ENCODE data around the gene PHOSPHO2.

Gene PHOSPHO2
- total RNA-seq, result 2.5 to 3.1 reads per million in 2 donors

GRCh38 chr2:169694113-169694893 is at the start of gene PHOSPHO2, which contains the start of gene CFAP210:
TSS of gene PHOSPHO2 (plus strand) at chr2:169694469. CDS start at chr2:169700972, 6,503 bp downstream.
TSS of gene CFAP210 (minus strand) at chr2:169694405. CDS start at chr2:169694327, 78 bp downstream.
- peak; percentile 93 to 100 (median 98) for DNase-seq

- DNase-seq, result no peak
Measured at GRCh38 chr2:169647496-169647895, 46.8 kb upstream of the PHOSPHO2 start.

GRCh38 chr2:169649278-169649677 is 45.0 kb upstream of the PHOSPHO2 start:
- DNase-seq, result no peak

DNA sequence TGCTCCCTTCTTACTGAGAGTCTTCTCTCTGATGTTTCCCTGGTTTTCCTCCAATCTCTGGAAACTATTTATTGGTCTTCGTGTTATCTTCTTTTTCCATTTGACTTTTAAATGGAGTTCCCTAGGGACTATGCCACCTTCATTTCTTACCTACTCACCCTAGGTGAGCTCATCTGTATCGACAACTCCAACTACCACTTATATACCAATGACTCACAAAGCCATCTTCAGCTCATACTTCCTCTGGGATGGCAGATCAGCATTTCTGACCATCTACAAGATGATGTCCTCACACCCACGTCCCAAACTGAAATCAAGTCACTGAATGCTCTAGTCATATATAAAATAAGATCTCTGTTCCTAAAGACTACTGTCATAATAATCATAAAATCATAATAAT is 40.6 kb upstream of the PHOSPHO2 start:
- DNase-seq, result no peak

DNA sequence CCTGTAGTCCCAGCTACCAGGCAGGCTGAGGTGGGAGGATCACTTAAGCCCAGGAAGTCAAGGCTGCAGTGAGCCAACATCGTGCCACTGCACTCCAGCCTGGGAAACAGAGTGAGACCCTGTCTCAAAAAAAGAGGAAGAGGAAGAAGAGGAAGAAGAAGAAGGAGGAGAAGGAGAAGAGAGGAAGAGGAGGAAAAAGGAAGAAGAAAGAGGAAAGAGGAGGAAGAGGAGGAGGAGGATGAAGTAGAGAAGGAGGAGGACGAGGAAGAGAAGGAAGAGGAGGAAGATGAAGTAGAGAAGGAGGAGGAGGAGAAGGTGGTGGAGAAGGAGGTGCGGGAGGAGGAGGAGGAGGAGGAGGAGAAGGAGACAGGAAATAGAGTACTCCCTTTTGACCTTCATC is 38.1 kb upstream of the PHOSPHO2 start:
- no peak for DNase-seq

- no peak for DNase-seq
Measured at GRCh38 chr2:169658877-169659276, 35.4 kb upstream of the PHOSPHO2 start.

- peak in 1 of 5 experiments; percentile 3 for DNase-seq
Measured at GRCh38 chr2:169659320-169659719, 34.9 kb upstream of the PHOSPHO2 start.

DNA sequence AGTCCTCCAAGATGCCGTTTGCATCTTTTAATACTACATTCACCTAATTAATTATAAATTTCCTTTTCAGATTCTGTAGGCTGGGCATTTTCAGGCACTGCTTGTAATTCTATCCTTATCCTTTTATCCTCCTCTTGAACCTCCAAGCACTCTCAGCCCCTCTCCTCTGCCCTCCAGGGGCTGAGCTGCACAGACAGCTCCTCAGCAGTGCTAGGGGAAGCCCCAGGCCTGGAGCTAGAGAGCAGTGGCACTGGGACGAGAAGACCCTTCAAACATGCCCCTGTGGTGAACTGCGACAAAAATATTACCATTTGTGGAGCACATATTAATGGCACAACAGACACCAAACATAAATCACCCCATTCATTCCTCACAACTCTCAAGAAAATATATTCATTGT is 33.0 kb upstream of the PHOSPHO2 start:
- no peak for DNase-seq

- DNase-seq, result no peak
Measured at GRCh38 chr2:169662744-169663143, 31.5 kb upstream of the PHOSPHO2 start.

DNA sequence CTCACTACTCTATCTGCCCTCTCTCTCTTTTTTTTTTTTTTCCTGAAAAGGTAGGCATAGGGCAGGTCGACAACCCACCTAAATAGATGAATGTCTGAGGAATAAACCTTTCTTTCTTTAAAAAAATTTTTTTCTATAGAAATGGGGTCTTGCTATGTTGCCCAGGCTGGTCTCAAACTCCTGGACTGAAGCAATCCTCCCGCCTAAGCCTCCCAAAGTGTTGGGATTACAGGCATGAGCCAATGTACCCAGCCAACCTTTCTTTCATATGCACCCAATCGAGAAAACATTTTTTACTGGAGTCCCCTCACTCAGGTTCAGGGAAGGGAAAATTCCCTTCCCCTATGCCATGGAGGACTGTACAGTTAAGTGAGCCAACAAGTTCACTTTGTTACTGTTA is 31.0 kb upstream of the PHOSPHO2 start:
- DNase-seq, result no peak

GRCh38 chr2:169664600-169664977 is 29.7 kb upstream of the PHOSPHO2 start:
- DNase-seq, result no peak

DNA sequence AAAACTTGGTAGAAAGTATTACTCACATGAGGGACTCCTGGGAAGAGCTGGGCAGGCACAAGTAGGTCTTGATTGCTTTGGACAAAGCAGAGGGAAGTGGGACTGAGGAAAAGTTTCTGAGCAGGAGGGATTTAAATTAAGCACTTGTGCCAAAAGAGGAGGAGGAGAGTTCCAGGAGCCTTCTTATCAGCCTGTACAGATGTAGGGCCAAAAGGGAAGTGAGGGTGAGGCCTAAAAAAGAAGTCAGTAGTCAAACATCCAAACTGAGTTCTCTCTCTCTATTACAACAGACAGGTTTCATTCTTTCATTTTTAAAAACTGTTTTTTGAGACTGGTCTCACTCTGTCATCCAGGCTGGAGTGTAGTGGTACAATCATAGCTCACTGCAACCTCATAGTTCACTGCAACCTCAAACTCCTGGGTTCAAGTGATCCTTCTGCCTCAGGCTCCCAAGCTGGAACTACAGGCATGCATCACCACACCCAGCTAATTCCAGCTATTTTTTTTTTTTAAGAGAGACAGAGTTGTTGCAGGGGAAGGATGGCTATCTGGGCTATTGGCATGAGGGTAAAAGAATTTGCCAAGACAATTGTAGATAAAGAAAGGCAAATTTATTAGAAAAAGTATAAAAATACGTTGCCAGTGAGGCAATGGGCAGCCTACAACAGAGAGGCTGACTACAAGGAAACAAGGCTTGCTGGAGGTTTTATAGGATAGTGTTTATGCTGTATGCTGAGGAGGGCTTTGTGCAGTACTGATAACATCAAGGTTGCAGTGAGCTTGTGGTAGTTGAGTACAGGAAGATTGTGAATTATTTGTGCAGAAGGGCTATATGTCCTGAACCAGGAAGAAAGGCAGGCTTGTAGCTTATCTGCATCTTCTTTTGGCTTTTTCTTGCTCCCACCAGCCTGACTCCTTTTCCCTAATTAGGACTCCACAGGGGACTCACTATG is 29.0 kb upstream of the PHOSPHO2 start:
- peak in 1 of 5 experiments; percentile 74 for DNase-seq

GRCh38 chr2:169667583-169667982 is 26.7 kb upstream of the PHOSPHO2 start:
- peak in 1 of 5 experiments; percentile 14 for DNase-seq

DNA sequence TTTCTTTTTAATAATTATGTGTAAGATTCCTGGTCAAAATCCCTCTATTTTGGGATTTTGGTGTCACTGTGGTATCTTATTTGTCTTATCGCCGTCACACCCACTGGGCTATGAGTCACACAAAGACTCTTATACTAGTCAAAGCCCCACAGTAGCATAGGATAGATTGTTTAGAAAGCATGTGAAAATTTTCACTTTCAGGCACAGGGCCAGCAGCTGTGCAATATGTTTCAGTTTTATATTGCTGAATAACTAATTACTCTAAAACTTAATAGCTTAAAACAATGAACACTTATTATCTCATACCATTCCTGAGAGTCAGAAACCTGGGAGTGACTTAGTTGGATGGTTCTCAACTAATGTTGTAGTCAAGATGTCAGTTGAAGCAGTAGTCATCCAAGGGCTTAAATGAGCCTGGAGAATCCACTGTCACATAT is 24.0 kb upstream of the PHOSPHO2 start:
- DNase-seq, result no peak

DNA sequence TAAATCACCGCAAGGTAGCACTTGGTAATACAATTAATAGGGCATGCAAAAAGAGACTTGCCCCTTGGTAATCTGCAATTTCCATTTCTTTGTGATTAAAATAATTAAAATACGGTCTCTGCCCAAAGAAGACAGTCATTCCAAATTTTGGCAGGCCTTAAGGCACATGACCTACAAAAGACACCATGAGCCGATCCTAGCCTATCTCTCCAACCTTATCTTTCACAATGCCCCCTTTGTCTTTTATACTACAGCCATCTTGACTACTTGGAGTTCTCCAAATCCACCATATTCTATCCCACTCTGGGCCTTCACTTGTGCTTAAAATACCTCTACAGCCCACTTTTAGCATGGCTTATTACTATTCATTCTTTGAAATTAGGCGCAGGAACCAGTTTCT is 23.3 kb upstream of the PHOSPHO2 start:
- no peak for DNase-seq

DNA sequence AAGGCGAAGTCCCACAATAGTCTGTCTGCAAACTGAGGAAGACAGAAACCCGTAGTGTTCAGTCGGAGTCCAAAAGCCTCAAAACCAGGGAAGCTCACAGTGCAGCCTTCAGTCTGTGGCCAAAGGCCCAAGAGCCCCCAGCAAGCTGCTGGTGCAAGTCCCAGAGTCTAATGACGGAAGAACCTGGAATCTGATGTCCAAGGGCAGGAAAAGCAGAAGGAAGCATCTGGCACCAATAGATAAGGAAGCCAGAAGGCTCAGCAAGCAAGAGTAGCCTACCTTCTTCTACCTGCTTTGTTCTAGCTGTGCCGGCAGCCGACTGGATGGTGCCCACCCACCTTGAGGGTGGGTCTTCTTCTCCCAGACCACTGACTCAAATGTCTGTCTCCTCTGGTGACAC is 21.9 kb upstream of the PHOSPHO2 start:
- DNase-seq, result no peak

DNA sequence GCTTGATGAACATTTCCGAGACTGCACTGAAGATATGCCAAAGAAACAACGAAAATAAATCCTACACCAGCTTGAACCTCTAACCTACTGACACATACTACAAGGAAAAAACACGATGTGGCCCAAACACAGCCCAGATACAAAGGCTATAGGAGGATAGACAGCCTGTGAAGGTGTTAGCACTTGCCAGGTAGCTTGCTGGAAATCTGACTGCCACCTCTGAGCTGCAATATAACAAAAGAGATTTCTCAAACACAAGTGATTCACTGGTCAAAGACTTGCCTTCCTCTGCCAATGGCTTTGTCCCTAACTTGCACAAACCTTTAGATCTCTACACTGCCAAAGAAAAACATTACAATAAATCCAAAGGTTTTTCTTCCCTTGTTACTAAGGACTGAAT is 21.2 kb upstream of the PHOSPHO2 start:
- no peak for DNase-seq

DNA sequence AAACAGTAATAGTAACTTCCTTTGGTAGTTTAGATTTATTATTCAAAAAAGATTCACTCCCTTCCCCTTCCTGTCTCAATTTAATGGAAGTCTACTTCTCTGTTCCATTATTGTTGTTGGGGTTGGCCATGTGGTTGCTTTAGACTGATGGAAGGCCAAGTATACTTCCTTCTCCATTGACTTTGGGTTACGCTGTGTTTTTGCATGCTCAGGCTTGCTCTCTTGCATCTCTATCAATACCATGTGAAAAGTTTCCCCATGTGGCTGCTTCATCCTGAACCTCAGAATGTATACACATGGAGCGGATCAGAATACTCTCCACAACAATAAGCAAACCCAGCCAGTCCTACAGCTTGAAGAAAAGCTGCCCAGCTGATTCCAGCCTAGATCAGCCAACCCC is 20.3 kb upstream of the PHOSPHO2 start:
- DNase-seq, result no peak

- DNase-seq, result no peak
Measured at GRCh38 chr2:169676357-169676756, 17.9 kb upstream of the PHOSPHO2 start.

DNA sequence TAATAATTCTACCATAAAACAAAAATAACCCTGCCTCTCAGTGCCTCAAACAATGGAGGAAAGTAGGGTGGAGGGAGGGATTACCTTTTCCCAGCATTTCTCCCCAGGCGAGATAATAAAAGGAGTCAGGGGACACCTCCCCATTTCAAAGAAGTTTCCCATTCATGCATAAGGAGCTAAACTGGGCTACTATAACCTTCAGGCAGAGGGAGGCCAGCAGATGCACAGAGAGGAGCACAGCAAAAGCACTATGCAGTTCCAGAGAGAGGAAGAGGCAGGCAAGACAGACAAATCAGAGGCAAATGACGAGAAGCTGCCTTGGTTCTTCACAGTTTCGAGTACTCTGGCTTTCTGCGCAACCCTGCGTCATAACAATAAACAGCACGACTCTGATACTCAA is 17.4 kb upstream of the PHOSPHO2 start:
- no peak for DNase-seq

- DNase-seq, result peak in 2 of 5 experiments; percentile 73 to 97
Measured at GRCh38 chr2:169683054-169683424, 11.2 kb upstream of the PHOSPHO2 start.

GRCh38 chr2:169683425-169684134 is 10.7 kb upstream of the PHOSPHO2 start:
- DNase-seq, result peak in 1 of 5 experiments; percentile 73

DNA sequence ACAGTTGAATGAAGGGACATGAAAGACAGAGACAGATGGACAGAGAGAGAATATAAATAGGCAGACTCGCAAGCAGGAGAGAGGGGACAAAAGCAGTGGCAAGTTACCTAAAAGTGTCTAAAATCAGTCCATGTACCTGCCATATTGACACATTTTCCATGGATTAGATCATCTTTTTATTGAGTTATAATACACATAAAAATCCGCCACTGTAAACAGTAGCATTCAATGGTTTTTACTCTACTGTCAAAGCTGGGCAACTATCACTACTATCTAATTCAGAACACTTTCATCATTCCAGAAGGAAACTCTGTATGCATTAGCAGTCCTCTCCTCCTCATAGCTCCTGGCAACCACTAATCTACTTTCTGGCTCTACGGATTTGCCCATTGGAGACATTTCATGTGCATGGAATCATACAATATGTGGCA is 10.1 kb upstream of the PHOSPHO2 start:
- DNase-seq, result no peak
